Muscle of leg (tissue), 16 donors: ENCODE measurements around the gene CCNI2. TPM values are rescaled to one million over a fixed set of nuclear protein-coding genes. Genes with fewer than 3 reads are reported as not detected.

Source experiments
- DNase-seq: peaks from one replicate; pipeline ENCODE4 v3.0.0; 2013
- H3K27ac ChIP-seq: one replicate; pipeline ENCODE4 v1.5.1; 2013; ENCODE audit warnings: mild to moderate bottlenecking, low read length, control low read depth
- H3K27me3 ChIP-seq: one replicate; pipeline ENCODE4 v1.6.1; 2013; ENCODE audit warnings: low read length; ENCODE audit not compliant: control insufficient read depth, insufficient read depth
- H3K36me3 ChIP-seq: one replicate; pipeline ENCODE4 v1.6.1; 2013; ENCODE audit warnings: low read length; ENCODE audit not compliant: control insufficient read depth, insufficient read depth
- H3K4me1 ChIP-seq: one replicate; pipeline ENCODE4 v1.6.1; 2013; ENCODE audit warnings: low read length; ENCODE audit not compliant: control insufficient read depth, insufficient read depth
- H3K4me3 ChIP-seq: one replicate; pipeline ENCODE4 v1.5.1; 2013; ENCODE audit warnings: low read length, control low read depth
- H3K9me3 ChIP-seq: replicated peaks from 2 replicates; pipeline ENCODE4 v1.6.1; 2013; ENCODE audit warnings: low read depth, low read length; ENCODE audit not compliant: control insufficient read depth
- WGBS: methylation state at CpG from one replicate; pipeline ENCODE4 v1.1.5; 2013; ENCODE audit warnings: missing lambda C conversion rate; ENCODE audit not compliant: insufficient coverage; 5-methylcytosine and 5-hydroxymethylcytosine counted together
- long read RNA-seq, 11 donors: transcript quantifications; one replicate each; lab custom pipeline, GENCODE V29; 2026
- polyA plus RNA-seq, 8 donors: library from polyadenylated mRNA; unstranded; fragments of 120-200 nt; gene quantifications; one replicate each; pipeline versions ENCODE4 v1.2.1 to v1.2.3, GENCODE V29; 2013; ENCODE audit warnings: inconsistent platforms in 1 of 8, low replicate concordance in 1 of 8; ENCODE audit not compliant: insufficient read length in 8 of 8, insufficient read depth in 1 of 8
- total RNA-seq: library from RNA; stranded (reverse); fragments of 120-200 nt; gene quantifications from one replicate; pipeline ENCODE4 v1.2.4, GENCODE V29; 2013

CCNI2 gene, protein sequence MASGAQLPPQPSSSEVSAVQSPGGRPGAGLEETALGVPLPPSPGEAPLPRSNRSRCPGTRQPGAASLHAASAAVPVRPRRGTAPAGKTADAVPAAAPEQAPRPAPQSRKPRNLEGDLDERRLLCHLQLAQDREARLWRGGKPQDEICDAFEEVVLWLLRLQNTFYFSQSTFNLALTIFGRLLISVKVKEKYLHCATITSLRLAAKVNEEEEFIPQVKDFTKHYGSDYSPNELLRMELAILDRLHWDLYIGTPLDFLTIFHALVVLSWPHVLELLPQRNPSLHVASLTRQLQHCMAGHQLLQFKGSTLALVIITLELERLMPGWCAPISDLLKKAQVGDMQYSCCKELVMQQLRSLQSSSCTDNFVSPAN
- not detected for total RNA-seq
- polyA plus RNA-seq: 1 to 10 TPM in 3 of 8 donors, under 1 TPM in 5; 0.24 to 2.3 (median 0.83) TPM
- long read RNA-seq, donor 1: 0 reads
- long read RNA-seq, donor 2: 0 reads
- long read RNA-seq, donor 3: 0 reads
- long read RNA-seq, donor 4: 0 reads
- long read RNA-seq, donor 5: 0 reads
- long read RNA-seq, donor 6: 0 reads
- long read RNA-seq, donor 7: 0 reads
- long read RNA-seq, donor 8: 0 reads
- long read RNA-seq, donor 9: 0 reads
- long read RNA-seq, donor 10: 0 reads
- long read RNA-seq, donor 11: 0 reads

DNA sequence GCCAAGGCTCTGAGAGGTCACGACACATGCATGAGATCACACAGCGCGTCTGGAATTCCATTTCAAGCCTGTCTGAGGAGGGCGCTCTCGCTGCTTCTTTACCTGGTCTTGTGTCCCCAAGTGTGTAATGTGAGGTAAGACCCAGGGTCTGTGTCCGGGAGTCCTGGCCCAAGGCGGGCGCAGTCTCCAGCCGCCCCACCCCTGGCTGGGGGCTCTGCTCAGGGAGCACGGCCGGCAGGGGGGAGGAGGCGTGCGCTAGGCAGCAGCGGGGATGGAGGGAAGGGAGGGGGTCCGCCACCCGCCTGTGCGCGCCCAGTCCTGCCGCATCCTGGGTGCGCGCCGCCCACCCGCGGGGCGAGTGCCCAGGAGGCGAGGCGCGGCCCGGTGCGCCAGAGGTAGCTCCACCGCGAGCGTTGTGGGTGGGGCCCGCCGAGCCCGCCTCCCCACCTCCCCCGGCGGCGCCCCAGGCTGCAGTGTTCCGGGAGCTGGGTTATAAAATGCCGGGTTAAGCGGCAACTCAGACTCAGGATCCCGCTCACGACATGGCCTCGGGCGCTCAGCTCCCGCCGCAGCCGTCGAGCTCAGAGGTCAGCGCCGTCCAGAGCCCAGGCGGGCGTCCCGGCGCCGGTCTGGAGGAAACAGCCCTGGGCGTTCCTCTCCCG lies at the start of gene CCNI2:
CCNI2 (plus strand) TSS at position 473 of the 662 bp plus-strand sequence; CDS start at position 543, 70 bp downstream.
- no peak within 1 kb of the TSS for H3K27ac ChIP-seq
- H3K4me1 ChIP-seq: peaks cover 6% of the 10 kb centered on the region

DNA sequence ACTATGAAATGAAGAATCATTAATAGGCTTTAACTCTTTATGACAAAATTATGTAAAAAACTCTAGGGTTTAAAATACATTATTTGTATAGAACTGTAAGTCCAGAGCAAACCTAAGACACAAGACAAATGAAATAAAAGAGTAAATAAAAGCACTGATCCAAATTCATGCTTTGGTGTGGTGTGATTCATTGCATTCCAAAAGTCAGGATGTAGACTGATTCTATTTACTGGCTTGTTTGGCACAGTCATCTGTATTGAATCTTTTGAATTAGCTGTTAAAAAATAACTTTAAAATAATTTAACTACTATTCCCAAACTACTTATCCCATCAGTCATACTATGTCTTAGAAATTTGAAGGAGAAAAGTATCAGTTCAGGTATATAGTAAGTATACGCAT lies 42.4 kb upstream of the CCNI2 start:
- Histone ChIP-seq H3K9me3 (no peaks in the 10 kb centered on the region), H3K27me3 (no peaks in the 10 kb centered on the region), H3K4me3 (no peak overlapping the region), H3K4me1 (no peaks in the 10 kb centered on the region), H3K27ac (no peak overlapping the region), H3K36me3 (peaks cover under 1% of the 10 kb centered on the region)
- DNase-seq: no peak
- WGBS: no CpG with 5 or more reads among the region's 1 CpG

More for the DNA sequence above, at the start of gene CCNI2:
- H3K9me3 ChIP-seq: no peaks in the 10 kb centered on the region
- WGBS: 1% methylated on average over 58 of the region's 59 CpGs
- DNase-seq: peak; percentile 23
- peak within 1 kb of the TSS; percentile 17 for H3K4me3 ChIP-seq
- H3K27me3 ChIP-seq: peaks cover 47% of the 10 kb centered on the region
- no peaks in the 10 kb centered on the region for H3K36me3 ChIP-seq

DNA sequence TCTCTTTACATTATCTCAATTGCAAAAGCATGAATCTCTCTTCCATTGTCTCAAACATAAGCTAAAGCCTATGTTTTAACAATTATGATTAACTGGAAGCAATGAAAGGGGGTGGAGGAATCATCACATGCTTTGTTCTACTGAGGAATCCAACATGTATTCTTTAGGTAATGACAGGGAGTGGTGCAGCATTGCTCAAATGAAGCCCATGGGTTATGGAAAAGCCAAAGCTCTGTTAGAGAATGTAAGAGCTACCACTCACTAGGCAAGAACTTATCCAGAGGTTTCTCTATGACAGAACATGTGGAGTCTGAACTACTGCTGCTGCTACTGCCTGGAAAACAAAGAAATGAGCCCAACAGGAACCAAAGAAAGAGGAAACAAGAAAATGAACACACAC lies 38.6 kb upstream of the CCNI2 start:
- no peak for DNase-seq
- no peaks in the 10 kb centered on the region for H3K9me3 ChIP-seq
- no peak overlapping the region for H3K4me3 ChIP-seq
- no peaks in the 10 kb centered on the region for H3K27me3 ChIP-seq
- no peaks in the 10 kb centered on the region for H3K36me3 ChIP-seq
- no peak overlapping the region for H3K27ac ChIP-seq
- H3K4me1 ChIP-seq: no peaks in the 10 kb centered on the region

DNA sequence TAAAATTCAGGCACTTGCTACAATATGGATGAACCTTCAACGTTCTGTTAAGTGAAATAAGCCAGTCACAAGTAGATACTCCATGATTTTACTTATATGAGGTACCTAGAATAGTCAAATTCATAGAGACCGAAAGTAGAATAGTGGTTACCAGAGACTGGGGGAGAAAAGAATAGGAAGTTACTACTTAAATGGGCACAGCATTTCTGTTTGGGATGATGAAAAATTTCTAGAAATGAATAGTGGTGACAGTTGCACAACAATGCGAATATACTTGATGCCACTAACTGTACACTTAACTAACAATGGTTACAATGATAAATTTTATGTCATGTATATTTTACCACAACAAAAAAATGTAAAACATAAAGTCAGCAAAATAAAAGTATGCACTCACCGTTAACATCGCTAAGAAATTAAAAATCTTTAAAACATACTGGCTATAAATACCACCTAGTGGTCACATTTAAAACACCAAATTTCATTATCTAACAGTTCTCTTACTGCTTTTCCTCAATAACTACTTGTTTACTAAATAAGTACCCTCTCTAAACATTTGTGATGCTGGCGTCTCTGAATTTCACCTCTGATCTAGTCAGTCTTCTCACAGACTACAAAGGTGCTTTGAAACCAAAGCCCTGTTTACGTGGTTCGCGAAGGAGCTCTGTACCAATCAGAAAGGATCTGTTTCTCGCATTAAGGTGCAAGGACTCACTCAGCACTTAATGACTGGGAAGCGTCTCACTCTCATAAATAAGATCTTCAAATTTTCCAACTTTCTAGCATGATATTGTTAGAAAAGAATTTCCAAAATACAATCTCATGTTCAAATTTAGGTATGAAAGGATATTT lies 32.5 kb upstream of the CCNI2 start:
- H3K27me3 ChIP-seq: no peaks in the 10 kb centered on the region
- H3K36me3 ChIP-seq: no peaks in the 10 kb centered on the region
- H3K4me1 ChIP-seq: no peaks in the 10 kb centered on the region
- no peak overlapping the region for H3K27ac ChIP-seq
- no peaks in the 10 kb centered on the region for H3K9me3 ChIP-seq
- 58% methylated on average over 5 of the region's 11 CpGs for WGBS
- peak; percentile 8 for DNase-seq
- H3K4me3 ChIP-seq: no peak overlapping the region

DNA sequence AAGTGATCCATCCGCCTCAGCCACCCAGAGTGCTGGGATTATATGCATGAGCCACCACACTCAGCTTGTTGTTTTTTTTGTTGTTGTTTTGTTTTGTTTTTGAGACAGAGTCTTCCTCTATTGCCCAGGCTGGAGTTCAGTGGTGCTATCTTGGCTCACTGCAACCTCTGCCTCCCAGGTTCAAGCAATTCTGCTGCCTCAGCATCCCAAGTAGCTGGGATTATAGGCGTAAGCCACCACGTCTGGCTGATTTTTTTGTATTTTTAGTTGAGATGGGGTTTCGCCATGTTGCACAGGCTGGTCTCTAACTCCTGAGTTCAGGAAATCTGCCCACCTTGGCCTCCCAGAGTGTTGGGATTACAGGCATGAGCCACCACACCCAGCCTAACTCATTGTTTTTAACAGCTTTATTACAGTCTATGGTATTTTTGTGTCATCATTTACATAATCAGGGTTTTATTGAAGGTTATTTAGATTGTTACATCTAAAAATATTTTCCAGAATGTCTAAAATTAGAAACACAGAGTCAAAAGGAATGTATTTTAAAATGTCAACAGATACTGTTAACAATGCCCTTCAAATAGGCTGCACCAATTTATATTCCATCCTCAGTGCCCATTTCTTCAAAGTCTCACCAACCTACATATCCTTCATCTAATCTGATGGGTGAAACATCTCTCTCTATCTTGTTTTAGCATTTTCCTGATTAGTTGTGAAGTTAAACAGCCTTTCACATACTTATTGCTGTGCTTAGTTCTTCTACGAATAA lies 28.5 kb upstream of the CCNI2 start:
- 100% methylated on average over 1 of the region's 5 CpGs for WGBS
- Histone ChIP-seq H3K9me3 (no peaks in the 10 kb centered on the region), H3K4me3 (no peak overlapping the region), H3K4me1 (no peaks in the 10 kb centered on the region), H3K36me3 (no peaks in the 10 kb centered on the region), H3K27me3 (no peaks in the 10 kb centered on the region), H3K27ac (no peak overlapping the region)
- no peak for DNase-seq

DNA sequence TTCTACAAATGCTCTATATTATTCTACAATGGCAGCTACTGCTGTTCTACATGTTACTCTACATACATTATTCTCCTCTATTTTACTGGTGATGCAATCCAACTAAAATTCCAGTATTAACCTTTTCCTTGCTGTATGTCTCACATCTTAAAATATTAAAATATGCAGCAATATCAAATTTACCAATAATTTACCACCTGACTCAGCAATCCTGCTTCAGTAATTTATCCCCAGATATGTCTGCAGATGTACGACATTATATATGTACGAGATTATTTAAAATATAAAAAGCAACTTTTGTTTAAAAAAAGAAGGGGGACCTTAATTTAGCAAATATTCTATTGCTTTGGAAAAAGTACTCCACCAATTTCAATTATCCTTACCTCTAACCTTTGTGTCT lies 21.5 kb upstream of the CCNI2 start:
- DNase-seq: no peak
- no peaks in the 10 kb centered on the region for H3K4me1 ChIP-seq
- H3K36me3 ChIP-seq: no peaks in the 10 kb centered on the region
- no peak overlapping the region for H3K27ac ChIP-seq
- H3K4me3 ChIP-seq: no peak overlapping the region
- WGBS: no CpG with 5 or more reads among the region's 2 CpGs
- H3K27me3 ChIP-seq: no peaks in the 10 kb centered on the region
- no peaks in the 10 kb centered on the region for H3K9me3 ChIP-seq

DNA sequence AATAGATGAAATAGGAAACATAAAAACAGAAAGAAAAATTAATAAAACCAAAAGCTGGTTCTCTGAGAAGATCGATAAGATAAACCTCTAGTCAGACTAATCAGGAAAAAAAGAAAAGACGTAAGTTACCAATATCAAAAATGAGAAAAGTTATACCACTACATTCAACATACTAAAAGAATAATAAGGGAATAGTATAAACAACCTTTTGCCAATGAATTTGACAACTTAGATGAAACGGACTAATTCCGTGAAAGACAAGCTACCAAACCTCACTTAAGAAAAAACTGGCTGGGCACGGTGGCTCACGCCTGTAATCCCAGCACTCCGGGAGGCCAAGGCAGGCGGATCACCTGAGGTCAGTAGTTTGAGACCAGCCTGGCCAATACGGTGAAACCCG lies 17.3 kb upstream of the CCNI2 start:
- H3K4me3 ChIP-seq: no peak overlapping the region

DNA sequence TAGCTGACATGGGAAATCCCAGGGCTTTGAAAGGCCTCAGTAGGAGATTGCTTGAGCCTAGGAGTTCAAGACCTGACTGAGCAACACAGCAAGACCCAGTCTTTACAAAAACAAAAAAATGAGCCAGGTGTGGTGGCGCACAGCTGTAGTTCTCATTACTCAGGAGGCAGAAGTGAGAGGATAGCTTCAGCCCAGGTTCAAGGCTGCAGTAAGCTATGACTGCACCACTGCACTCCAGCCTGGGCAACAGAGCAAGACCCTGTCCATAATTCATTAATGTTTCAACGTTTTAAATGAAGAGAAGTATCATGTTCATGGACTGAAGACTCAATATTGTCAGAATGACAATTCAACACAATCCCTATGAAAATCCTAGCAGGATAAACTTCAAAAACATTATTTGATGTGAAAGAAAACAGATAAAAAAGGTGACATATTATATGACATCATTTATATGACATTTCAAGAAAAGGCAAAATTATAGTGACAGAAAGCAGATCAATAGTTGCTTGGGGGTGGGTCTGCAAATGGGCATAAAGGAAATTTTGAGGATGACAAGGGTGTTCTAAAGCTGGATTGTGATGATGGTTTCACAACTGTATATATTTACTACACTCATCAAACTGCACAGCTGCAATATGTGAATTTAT lies 13.6 kb upstream of the CCNI2 start:
- WGBS: no CpG with 5 or more reads among the region's 2 CpGs

More for the DNA sequence above, 17.3 kb upstream of the CCNI2 start:
- Histone ChIP-seq H3K36me3 (no peaks in the 10 kb centered on the region), H3K9me3 (no peaks in the 10 kb centered on the region), H3K4me1 (no peaks in the 10 kb centered on the region), H3K27me3 (no peaks in the 10 kb centered on the region), H3K27ac (no peak overlapping the region)
- WGBS: 82% methylated on average over 6 of the region's 10 CpGs
- DNase-seq: no peak

DNA sequence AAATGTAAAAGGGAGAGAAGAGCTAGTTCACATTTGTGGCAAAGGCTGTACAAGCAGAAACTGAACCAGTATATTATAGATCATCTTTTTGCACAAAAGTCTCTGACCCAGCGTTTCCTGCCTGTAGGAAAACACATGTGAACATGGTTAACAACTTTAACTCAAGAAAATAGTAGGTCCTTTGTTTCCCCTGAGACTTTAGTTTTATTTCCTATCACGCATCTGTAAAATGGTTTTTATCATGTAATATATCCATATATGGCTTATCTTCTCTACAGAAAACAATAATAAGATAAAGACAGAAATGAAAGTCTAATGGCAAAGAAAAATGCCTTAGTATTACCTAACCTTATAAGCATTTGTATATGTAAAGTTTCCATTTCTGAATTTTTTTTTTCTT lies 12.5 kb upstream of the CCNI2 start:
- H3K27me3 ChIP-seq: peaks cover 6% of the 10 kb centered on the region
- no peak overlapping the region for H3K27ac ChIP-seq
- no peaks in the 10 kb centered on the region for H3K9me3 ChIP-seq
- H3K36me3 ChIP-seq: no peaks in the 10 kb centered on the region
- WGBS: no CpG with 5 or more reads among the region's 2 CpGs
- no peak for DNase-seq
- H3K4me1 ChIP-seq: peaks cover 5% of the 10 kb centered on the region
- no peak overlapping the region for H3K4me3 ChIP-seq

More for the DNA sequence above, 13.6 kb upstream of the CCNI2 start:
- Histone ChIP-seq H3K4me1 (peaks cover 5% of the 10 kb centered on the region), H3K36me3 (no peaks in the 10 kb centered on the region), H3K4me3 (no peak overlapping the region), H3K9me3 (no peaks in the 10 kb centered on the region), H3K27ac (no peak overlapping the region), H3K27me3 (peaks cover 4% of the 10 kb centered on the region)
- no peak for DNase-seq
